HCT116 (cell line): ENCODE data around the gene PICALM. TPM values are rescaled to one million over a fixed set of nuclear protein-coding genes. Genes with fewer than 3 reads are reported as not detected.

Source experiments
- ATAC-seq: fragments of 200-7000 bp; cut with Tn5 transposase; 2 replicates; pipeline ENCODE4 v1.9.1; 2020; ENCODE audit warnings: mild to moderate bottlenecking, moderate library complexity
- BruUV-seq: library from RNA; stranded (reverse); fragments of 400-500 nt; replicated peaks from 2 replicates; lab custom pipeline; 2021; lab: Mats Ljungman, UMichigan
- CTCF ChIA-PET: fragments of 300-600 bp; sonication (Branson Sonifier 250); formaldehyde crosslinking; loops from one replicate; lab custom pipeline; 2021; ENCODE audit warnings: antibody characterized with exemption; lab: Charles Lee
- POLR2A ChIA-PET: fragments of 300-600, 350-600 bp; sonication (Branson Sonifier 250); formaldehyde crosslinking; loops from one replicate; lab custom pipeline; 2021; ENCODE audit warnings: antibody characterized with exemption; lab: Charles Lee
- RAD21 ChIA-PET, 2 experiments: fragments of 300-600 bp; sonication (Branson Sonifier 250); formaldehyde crosslinking; loops; one replicate each; lab custom pipeline; 2023; ENCODE audit warnings: low total read pairs in 2 of 2; ENCODE audit not compliant: uncharacterized antibody in 2 of 2, unreplicated experiment in 2 of 2, low non-redundant PET in 1 of 2; lab: Charles Lee
- DNase-seq: peaks from one replicate; pipeline ENCODE4 v3.0.0-alpha.2; 2010; ENCODE audit warnings: low read depth, low spot score
- H2AFZ ChIP-seq: fragments of 200-600 bp; shearing (Covaris generic), sonication (generic); 2 replicates; pipeline ENCODE4 v1.6.1; 2017; ENCODE audit warnings: low read depth, mixed run types, mixed read lengths, antibody characterized with exemption, low read length; ENCODE audit not compliant: poor library complexity, severe bottlenecking
- H3K27ac ChIP-seq: 2 replicates; pipeline ENCODE4 v1.5.1; 2012; ENCODE audit warnings: low read depth, low read length
- H3K27me3 ChIP-seq: fragments of 200-600 bp; sonication (generic); 2 replicates; pipeline ENCODE4 v1.6.1; 2016; ENCODE audit warnings: mixed run types, low read length, mixed read lengths; ENCODE audit not compliant: insufficient read depth
- H3K36me3 ChIP-seq, 2 experiments: fragments of 200-500 bp in 1 of 2; fragments of 200-600 bp in 1 of 2; sonication (Bioruptor generic) in 1 of 2; sonication (generic) in 1 of 2; 2 replicates each; pipeline versions ENCODE4 v1.5.1 to v1.6.1; 2014 to 2016; ENCODE audit warnings: low read length in 2 of 2, inconsistent platforms in 1 of 2, mixed read lengths in 1 of 2, mixed run types in 1 of 2; ENCODE audit not compliant: insufficient read depth in 2 of 2, control insufficient read depth in 1 of 2
- H3K4me1 ChIP-seq, 2 experiments: fragments of 200-600 bp in 1 of 2; sonication (generic) in 1 of 2; 2 replicates each; pipeline versions ENCODE4 v1.5.1 to v1.6.1; 2012 to 2017; ENCODE audit warnings: low read length in 2 of 2, inconsistent platforms in 1 of 2, mild to moderate bottlenecking in 1 of 2, mixed read lengths in 1 of 2, mixed run types in 1 of 2, moderate library complexity in 1 of 2; ENCODE audit not compliant: insufficient read depth in 2 of 2, control insufficient read depth in 1 of 2
- H3K4me2 ChIP-seq: fragments of 200-600 bp; sonication (generic); 2 replicates; pipeline ENCODE4 v1.6.1; 2017; ENCODE audit warnings: mixed run types, low read length, mixed read lengths
- H3K4me3 ChIP-seq, 2 experiments: fragments of 200-600 bp in 1 of 2; sonication (generic) in 1 of 2; replicated peaks in 1 of 2; 2 replicates each; pipeline ENCODE4 v1.5.1; 2011 to 2016; ENCODE audit warnings: low read length in 2 of 2, control low read depth in 1 of 2, low read depth in 1 of 2, mild to moderate bottlenecking in 1 of 2, mixed read lengths in 1 of 2, mixed run types in 1 of 2
- H3K79me2 ChIP-seq: fragments of 200-600 bp; sonication (generic); 2 replicates; pipeline ENCODE4 v1.6.1; 2017; ENCODE audit warnings: mild to moderate bottlenecking, mixed run types, low read length, moderate library complexity, mixed read lengths; ENCODE audit not compliant: insufficient read depth
- H3K9ac ChIP-seq: fragments of 200-600 bp; sonication (generic); 2 replicates; pipeline ENCODE4 v1.6.1; 2016; ENCODE audit warnings: low read length, mixed read lengths
- H3K9me2 ChIP-seq: fragments of 200-600 bp; sonication (generic), shearing (Covaris generic); 2 replicates; pipeline ENCODE4 v1.6.1; 2017; ENCODE audit warnings: mixed run types, mild to moderate bottlenecking, moderate library complexity; ENCODE audit not compliant: insufficient read depth
- H3K9me3 ChIP-seq, 2 experiments: fragments of 200-500 bp in 1 of 2; fragments of 200-600 bp in 1 of 2; sonication (Bioruptor generic) in 1 of 2; sonication (generic) in 1 of 2; 2 replicates each; pipeline ENCODE4 v1.6.1; 2014 to 2017; ENCODE audit warnings: low read length in 2 of 2, mixed read lengths in 2 of 2, inconsistent platforms in 1 of 2, low read depth in 1 of 2, mild to moderate bottlenecking in 1 of 2, mixed run types in 1 of 2, moderate library complexity in 1 of 2; ENCODE audit not compliant: control insufficient read depth in 1 of 2, insufficient read depth in 1 of 2
- H4K20me1 ChIP-seq: fragments of 200-600 bp; sonication (generic), shearing (Covaris generic); 2 replicates; pipeline ENCODE4 v1.6.1; 2017; ENCODE audit warnings: mixed run types, mild to moderate bottlenecking, moderate library complexity; ENCODE audit not compliant: insufficient read depth
- ATF3 ChIP-seq: IDR thresholded peaks from 2 replicates; pipeline ENCODE4 v1.6.1; 2012
- CTCF ChIP-seq, 3 experiments: fragments of 200-600 bp in 1 of 3; sonication (generic) in 1 of 3; IDR thresholded peaks in 2 of 3; conservative IDR thresholded peaks in 1 of 3; 2 replicates each; pipeline ENCODE4 v1.5.1; 2012 to 2017; ENCODE audit warnings: low read depth in 2 of 3, low read length in 2 of 3, antibody characterized with exemption in 1 of 3, borderline replicate concordance in 1 of 3, control low read depth in 1 of 3, mild to moderate bottlenecking in 1 of 3, mixed read lengths in 1 of 3, mixed run types in 1 of 3, moderate library complexity in 1 of 3; ENCODE audit not compliant: insufficient read depth in 1 of 3
- JUND ChIP-seq: IDR thresholded peaks from 2 replicates; pipeline ENCODE4 v1.6.1; 2012
- POLR2A ChIP-seq: IDR thresholded peaks from 2 replicates; pipeline ENCODE4 v1.7.0; 2011; ENCODE audit warnings: borderline replicate concordance; ENCODE audit not compliant: insufficient read depth, insufficient read length; ENCODE audit errors: extremely low read depth
- ZBTB33 ChIP-seq: IDR thresholded peaks from 2 replicates; pipeline ENCODE4 v1.6.1; 2011; ENCODE audit warnings: mild to moderate bottlenecking, low read length, moderate library complexity; ENCODE audit not compliant: insufficient replicate concordance; ENCODE audit errors: extremely low read depth
- intact Hi-C: fragments of 100-400 bp; cut with micrococcal nuclease; formaldehyde crosslinking; loops from 2 replicates; pipeline ENCODE4 v1.10.0; 2022
- total RNA-seq: library from RNA; stranded (reverse); gene quantifications from one replicate; pipeline ENCODE4 v1.2.1, GENCODE V29; 2021; ENCODE audit not compliant: unreplicated experiment

PICALM gene
- total RNA-seq, 1 experiment from 2014 or later: 90.6 TPM

GRCh38 chr11:85991508-85991907 is 77.4 kb downstream of the PICALM start:
- Histone ChIP-seq H3K4me2 (no peak overlapping the region), H3K9ac (no peak overlapping the region), H3K27ac (no peak overlapping the region), H3K9me3 (no peaks in the 10 kb centered on the region), H3K79me2 (no peaks in the 10 kb centered on the region), H4K20me1 (no peaks in the 10 kb centered on the region), H3K36me3 (peaks cover 0 to 8% of the 10 kb centered on the region in 2 experiments; a peak in 3 of 4 replicates), H3K27me3 (no peaks in the 10 kb centered on the region), H3K4me3 (no peak overlapping the region), H3K9me2 (no peaks in the 10 kb centered on the region), H2AFZ (no peak overlapping the region), H3K4me1 (no peaks in the 10 kb centered on the region)
- RAD21 ChIA-PET: no interaction called here
- DNase-seq (no peak), ATAC-seq (no peak)
- no peak for TF ChIP-seq CTCF (IDR thresholded peaks at IDR 0.05 in 2 of 3, conservative IDR thresholded peaks at IDR 0.05 in 1 of 3; ENCODE audit: borderline replicate concordance in 1 of 3, insufficient read depth in 1 of 3, low read depth in 2 of 3, low read length in 2 of 3)
- TF ChIP-seq ATF3: no peak
- no peak for TF ChIP-seq JUND
- TF ChIP-seq POLR2A: no peak
- no peak for TF ChIP-seq ZBTB33
- POLR2A ChIA-PET: no interaction called here
- intact Hi-C loops: no loop called here
- CTCF ChIA-PET: no interaction called here
- BruUV-seq: no TSS peak
